Fibroblast of the aortic adventitia (primary cell): ENCODE results near the gene ARHGAP42. TPM values are rescaled to one million over a fixed set of nuclear protein-coding genes. Genes with fewer than 3 reads are reported as not detected.

ENCODE experiments used
- DNase-seq: peaks from one replicate; pipeline ENCODE4 v3.0.0-alpha.2; 2010; ENCODE audit warnings: low read depth
- H3K4me3 ChIP-seq: 2 replicates; pipeline ENCODE4 v1.5.1; 2011; ENCODE audit warnings: low read depth, mild to moderate bottlenecking, control low read depth, low read length, moderate library complexity
- total RNA-seq: library from RNA; depleted of rRNA; stranded (reverse); fragments of >200 nt; gene quantifications from 2 replicates; pipeline ENCODE4 v1.2.3, GENCODE V29; 2012; ENCODE audit warnings: low replicate concordance
- TF ChIP-seq, protein P1 (sequence below): IDR thresholded peaks from 2 replicates; pipeline ENCODE4 v1.5.1; 2011; ENCODE audit warnings: mild to moderate bottlenecking, low read length, control low read depth, inconsistent platforms; ENCODE audit not compliant: insufficient read depth

The ARHGAP42 gene
- total RNA-seq, 1 donor, result 12.6 TPM

DNA sequence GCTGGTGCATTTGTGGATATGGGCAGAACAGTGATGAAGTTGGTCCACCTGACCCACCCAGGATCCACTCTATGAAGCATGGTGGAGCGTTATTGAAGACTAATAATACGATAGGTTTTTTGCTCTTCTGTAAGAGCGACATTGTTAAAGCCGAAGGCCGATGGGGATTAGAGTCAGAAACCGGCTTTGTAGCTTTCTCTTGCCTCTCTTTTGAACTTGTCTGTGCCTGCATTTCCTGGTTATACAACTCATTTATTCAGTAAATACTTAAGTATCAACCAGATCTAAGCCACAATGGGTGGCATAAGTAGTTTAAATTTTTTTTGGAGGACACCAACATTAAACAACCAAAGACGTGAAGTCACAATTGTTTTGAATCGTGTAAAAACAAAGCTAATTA lies 93.4 kb downstream of the ARHGAP42 start:
- TF ChIP-seq, protein P1, sequence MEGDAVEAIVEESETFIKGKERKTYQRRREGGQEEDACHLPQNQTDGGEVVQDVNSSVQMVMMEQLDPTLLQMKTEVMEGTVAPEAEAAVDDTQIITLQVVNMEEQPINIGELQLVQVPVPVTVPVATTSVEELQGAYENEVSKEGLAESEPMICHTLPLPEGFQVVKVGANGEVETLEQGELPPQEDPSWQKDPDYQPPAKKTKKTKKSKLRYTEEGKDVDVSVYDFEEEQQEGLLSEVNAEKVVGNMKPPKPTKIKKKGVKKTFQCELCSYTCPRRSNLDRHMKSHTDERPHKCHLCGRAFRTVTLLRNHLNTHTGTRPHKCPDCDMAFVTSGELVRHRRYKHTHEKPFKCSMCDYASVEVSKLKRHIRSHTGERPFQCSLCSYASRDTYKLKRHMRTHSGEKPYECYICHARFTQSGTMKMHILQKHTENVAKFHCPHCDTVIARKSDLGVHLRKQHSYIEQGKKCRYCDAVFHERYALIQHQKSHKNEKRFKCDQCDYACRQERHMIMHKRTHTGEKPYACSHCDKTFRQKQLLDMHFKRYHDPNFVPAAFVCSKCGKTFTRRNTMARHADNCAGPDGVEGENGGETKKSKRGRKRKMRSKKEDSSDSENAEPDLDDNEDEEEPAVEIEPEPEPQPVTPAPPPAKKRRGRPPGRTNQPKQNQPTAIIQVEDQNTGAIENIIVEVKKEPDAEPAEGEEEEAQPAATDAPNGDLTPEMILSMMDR, result no peak
- H3K4me3 ChIP-seq, result no peak overlapping the region
- DNase-seq, result no peak

DNA sequence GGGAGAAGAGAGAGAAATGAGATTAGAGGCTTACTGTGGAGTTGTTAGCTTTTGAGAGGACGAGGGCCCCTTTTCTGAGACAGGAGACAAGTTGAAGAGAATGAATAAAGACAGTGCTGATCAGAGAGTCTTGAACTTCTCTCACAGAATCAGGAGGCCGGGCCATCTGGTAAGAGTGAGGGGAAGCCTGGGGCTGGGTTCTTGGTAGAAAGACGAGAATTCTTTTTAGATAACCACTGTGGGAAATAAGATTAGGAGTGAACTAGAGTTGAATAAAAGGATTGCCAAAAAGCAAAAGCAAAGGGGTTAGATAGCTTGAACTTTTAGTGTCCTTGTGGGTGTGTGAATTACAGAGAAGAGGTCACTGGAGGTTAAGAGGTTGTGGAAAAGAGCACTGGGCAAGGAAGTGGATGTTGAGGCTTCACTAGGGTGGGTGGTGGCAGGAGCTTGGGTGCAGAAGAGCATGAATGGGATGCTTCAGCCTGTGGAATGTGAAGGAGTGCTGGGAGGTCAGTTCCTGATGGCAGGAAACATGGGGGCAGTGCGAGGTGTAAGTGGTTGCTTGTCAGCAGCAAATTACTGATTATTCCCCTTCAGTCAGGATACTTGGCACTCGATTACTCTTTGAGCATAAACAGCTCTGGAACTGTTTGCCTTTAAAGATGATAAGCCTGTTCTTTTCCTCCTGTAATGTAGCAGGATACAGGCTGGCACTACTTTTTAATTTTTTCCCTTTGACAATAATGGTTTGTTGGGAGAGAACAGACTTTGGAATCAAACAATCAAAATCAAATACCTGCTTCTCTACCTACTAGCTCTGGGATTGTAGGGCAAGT lies 98.3 kb downstream of the ARHGAP42 start:
- no peak for DNase-seq
- H3K4me3 ChIP-seq, result no peak overlapping the region
- TF ChIP-seq, protein P1, result no peak

DNA sequence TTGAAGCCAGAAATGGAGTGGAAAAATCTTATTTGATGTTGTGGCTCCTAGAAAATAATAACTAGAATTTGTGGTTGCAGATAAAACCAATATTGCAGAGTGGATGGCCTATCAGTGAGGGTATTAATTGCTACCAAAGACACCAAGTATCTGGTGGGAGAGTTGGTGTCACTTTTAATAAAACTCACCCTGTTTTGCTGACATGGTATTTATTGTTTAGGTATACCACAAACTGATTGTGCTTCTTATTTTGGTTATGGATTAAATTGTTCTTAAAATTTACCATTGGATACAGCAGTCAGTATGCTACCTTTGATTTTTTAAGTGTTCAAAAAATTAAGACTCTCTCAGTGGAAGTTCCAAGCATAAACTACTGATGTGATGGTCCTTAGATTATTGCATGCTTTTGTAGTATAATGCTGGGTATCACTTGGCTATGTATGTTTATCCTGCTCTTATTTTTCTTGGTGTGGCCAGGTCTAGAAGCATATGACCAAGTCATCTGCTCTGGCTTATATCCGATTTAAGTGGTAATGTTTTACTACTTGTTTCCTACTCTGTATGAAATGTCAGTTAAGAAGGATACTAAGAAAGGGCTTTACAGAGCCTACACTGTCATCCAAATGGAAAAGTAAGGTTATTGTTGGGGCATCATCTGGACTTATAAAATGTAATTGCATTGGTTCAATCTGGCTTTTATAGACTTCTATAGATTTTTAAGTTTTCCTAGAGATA lies 101.6 kb downstream of the ARHGAP42 start:
- H3K4me3 ChIP-seq, result no peak overlapping the region
- TF ChIP-seq, protein P1, result no peak
- no peak for DNase-seq

DNA sequence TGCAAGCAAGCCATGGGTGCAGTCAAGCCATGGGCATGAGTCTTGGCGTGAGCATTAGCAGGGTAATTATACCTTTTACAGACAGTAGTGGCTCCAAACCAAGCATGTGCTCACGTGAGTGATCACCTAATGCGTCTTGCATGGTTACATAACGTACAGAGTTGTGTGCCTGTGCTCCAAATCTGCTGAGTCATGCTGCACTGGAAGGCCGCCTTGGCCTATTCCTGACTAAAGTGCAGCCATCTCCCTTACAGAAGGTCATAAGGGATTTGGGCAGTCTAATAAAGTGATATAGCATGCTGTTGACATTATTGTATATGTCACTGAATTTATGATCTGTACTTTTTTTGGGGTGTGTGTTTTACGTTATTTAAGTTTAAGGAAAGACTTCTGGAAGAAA lies 102.4 kb downstream of the ARHGAP42 start:
- H3K4me3 ChIP-seq, result no peak overlapping the region
- DNase-seq, result peak; percentile 26
- TF ChIP-seq, protein P1, result no peak

DNA sequence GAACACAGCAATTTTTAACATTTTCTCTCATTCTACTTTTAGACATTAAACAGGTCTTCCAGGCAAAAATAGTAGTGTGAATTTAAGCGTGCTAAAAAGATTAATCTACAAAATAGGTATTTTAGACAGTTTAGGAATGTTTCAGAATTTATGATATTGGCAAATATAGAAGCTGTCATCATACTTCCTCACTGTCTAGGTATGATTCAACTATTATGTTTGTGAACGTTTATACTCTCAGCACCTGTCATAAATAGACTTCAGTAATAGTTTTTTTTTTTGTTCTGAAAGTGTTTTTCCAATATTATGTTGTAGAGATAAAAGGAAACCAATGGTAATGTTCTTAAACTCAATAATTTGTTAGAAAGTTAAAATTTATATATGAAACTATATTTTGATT lies 103.0 kb downstream of the ARHGAP42 start:
- no peak overlapping the region for H3K4me3 ChIP-seq
- no peak for DNase-seq
- TF ChIP-seq, protein P1, result no peak

DNA sequence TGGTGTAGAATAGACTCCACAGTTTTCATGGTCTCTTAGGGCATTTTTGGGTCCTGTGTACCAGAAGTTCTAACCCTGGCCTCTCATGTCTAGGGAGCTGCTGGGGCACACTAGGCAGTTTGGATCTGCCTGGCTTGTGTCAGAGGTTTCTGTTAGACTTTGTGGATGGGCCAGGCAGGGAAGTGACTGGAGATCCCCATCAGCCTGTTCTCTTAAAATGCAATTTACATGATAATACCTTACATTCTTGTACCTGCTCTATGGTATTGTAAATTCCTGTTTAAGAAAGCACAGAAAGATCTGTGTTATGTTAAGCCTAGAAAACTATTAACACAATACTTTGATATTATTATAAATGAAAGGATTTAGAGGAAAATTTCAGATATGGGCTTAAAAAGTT lies 104.0 kb downstream of the ARHGAP42 start:
- no peak for DNase-seq
- TF ChIP-seq, protein P1, result no peak
- no peak overlapping the region for H3K4me3 ChIP-seq
